SK-N-SH treated with all-trans-retinoic acid at 6 μM for 48 hours (cell line): ENCODE data around the gene ZCCHC9.
"Not testable (repeated sequence)": the region's sequence is repeated elsewhere in the genome, so short reads cannot be mapped to it uniquely, and the experiment has no call there.

Source experiments
- ATAC-seq: fragments of 200-7000 bp; cut with Tn5 transposase; 3 replicates; pipeline ENCODE4 v1.9.1; 2020; ENCODE audit warnings: mild to moderate bottlenecking, moderate library complexity
- ARNTL ChIP-seq: fragments of 450-650 bp; formaldehyde crosslinking; IDR thresholded peaks from 2 replicates; pipeline ENCODE4 v1.5.0; 2020; ENCODE audit warnings: low read depth, mild to moderate bottlenecking, moderate library complexity, borderline replicate concordance
- BACH2 ChIP-seq: fragments of 250-450 bp; sonication (Bioruptor Pico); IDR thresholded peaks from 2 replicates; pipeline ENCODE4 v1.9.0; 2021; ENCODE audit warnings: mild to moderate bottlenecking, borderline replicate concordance
- CREB5 ChIP-seq: fragments of 250-450 bp; sonication (Bioruptor Pico); IDR thresholded peaks from 2 replicates; pipeline ENCODE4 v1.5.1; 2020; ENCODE audit warnings: low read depth, mild to moderate bottlenecking, moderate library complexity
- CSDC2 ChIP-seq: fragments of 250-450 bp; sonication (Bioruptor Pico); IDR thresholded peaks from 2 replicates; pipeline ENCODE4 v1.5.0; 2020; ENCODE audit warnings: mild to moderate bottlenecking, moderate library complexity
- CSRNP3 ChIP-seq: fragments of 250-450 bp; sonication (Bioruptor Pico); IDR thresholded peaks from 2 replicates; pipeline ENCODE4 v1.5.1; 2021; ENCODE audit warnings: mild to moderate bottlenecking, moderate library complexity
- ESRRG ChIP-seq: fragments of 250-450 bp; sonication (Bioruptor Pico); IDR thresholded peaks from 2 replicates; pipeline ENCODE4 v1.6.1; 2021; ENCODE audit warnings: mild to moderate bottlenecking
- GLIS3 ChIP-seq: fragments of 250-450 bp; sonication (Bioruptor Pico); IDR thresholded peaks from 2 replicates; pipeline ENCODE4 v1.5.0; 2020; ENCODE audit warnings: mild to moderate bottlenecking, moderate library complexity
- ISL1 ChIP-seq: fragments of 250-450 bp; sonication (Bioruptor Pico); IDR thresholded peaks from 2 replicates; pipeline ENCODE4 v2.1.2; 2022; ENCODE audit warnings: mild to moderate bottlenecking, moderate library complexity
- PATZ1 ChIP-seq: fragments of 250-450 bp; sonication (Bioruptor Pico); IDR thresholded peaks from 2 replicates; pipeline ENCODE4 v1.8.0; 2020; ENCODE audit warnings: mild to moderate bottlenecking, moderate library complexity, borderline replicate concordance
- POU6F1 ChIP-seq: fragments of 250-450 bp; sonication (Bioruptor Pico); IDR thresholded peaks from 2 replicates; pipeline ENCODE4 v1.8.0; 2021; ENCODE audit warnings: low read depth, mild to moderate bottlenecking, moderate library complexity, borderline replicate concordance
- PPARA ChIP-seq: fragments of 250-450 bp; sonication (Bioruptor Pico); IDR thresholded peaks from 2 replicates; pipeline ENCODE4 v1.5.0; 2020; ENCODE audit warnings: mild to moderate bottlenecking, borderline replicate concordance
- RARB ChIP-seq: fragments of 250-450 bp; sonication (Bioruptor Pico); IDR thresholded peaks from 2 replicates; pipeline ENCODE4 v1.8.0; 2021; ENCODE audit warnings: mild to moderate bottlenecking, moderate library complexity
- TCF4 ChIP-seq: fragments of 250-450 bp; sonication (Bioruptor Pico); IDR thresholded peaks from 2 replicates; pipeline ENCODE4 v1.8.0; 2021; ENCODE audit warnings: mild to moderate bottlenecking, moderate library complexity, borderline replicate concordance
- TOX ChIP-seq: fragments of 250-450 bp; sonication (Bioruptor Pico); IDR thresholded peaks from 2 replicates; pipeline ENCODE4 v1.8.0; 2021; ENCODE audit warnings: mild to moderate bottlenecking, moderate library complexity, borderline replicate concordance
- TSHZ2 ChIP-seq: fragments of 250-450 bp; sonication (Bioruptor Pico); IDR thresholded peaks from 2 replicates; pipeline ENCODE4 v1.5.0; 2020; ENCODE audit warnings: mild to moderate bottlenecking, moderate library complexity
- ZC3H10 ChIP-seq: fragments of 250-450 bp; sonication (Bioruptor Pico); IDR thresholded peaks from 2 replicates; pipeline ENCODE4 v1.5.1; 2021; ENCODE audit warnings: mild to moderate bottlenecking, moderate library complexity
- ZFP30 ChIP-seq: fragments of 450-650 bp; formaldehyde crosslinking; IDR thresholded peaks from 2 replicates; pipeline ENCODE4 v1.5.0; 2022; ENCODE audit warnings: mild to moderate bottlenecking, moderate library complexity
- ZNF565 ChIP-seq: fragments of 450-650 bp; formaldehyde crosslinking; conservative IDR thresholded peaks from 2 replicates; pipeline ENCODE4 v1.5.0; 2020; ENCODE audit warnings: low read depth, mild to moderate bottlenecking, moderate library complexity
- ZNF70 ChIP-seq: fragments of 450-650 bp; formaldehyde crosslinking; IDR thresholded peaks from 2 replicates; pipeline ENCODE4 v1.5.0; 2020; ENCODE audit warnings: mild to moderate bottlenecking, moderate library complexity

ZCCHC9 gene

DNA sequence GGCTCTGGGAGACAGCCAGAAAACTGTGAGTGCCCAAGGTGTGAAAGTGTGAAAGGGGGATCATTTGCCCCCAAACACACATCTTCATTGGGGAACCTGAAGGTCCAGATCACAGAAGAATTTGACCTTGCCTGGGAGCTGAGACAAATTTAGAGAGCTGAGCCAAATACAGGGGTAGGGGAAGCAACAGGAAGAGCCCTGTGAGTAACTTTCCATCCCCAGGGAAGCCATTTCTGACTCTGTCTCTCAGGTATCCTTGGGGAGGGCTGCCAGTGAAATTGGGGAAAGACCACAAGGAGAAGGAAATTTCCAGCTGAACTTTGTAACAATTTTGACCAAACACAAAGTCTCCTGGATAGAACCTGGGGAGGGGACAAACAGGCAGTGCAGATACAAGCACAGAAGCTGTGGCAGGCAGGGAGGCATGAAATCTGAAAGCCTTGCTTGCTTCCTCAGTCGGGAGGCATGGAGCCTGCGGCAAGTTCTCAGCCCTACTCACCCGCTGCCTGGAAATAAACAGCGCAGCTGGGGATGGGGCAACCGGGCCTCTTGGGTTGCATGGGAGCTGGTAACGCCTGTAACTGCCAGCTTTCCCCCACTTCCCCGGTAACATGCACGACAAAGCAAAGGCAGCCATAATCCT, 31.5 kb upstream of the ZCCHC9 start:
- TF ChIP-seq ISL1 (no peak), ARNTL (CRISPR knock-in tag) (no peak), POU6F1 (CRISPR knock-in tag) (no peak), ESRRG (CRISPR knock-in tag) (no peak), CSRNP3 (CRISPR knock-in tag) (no peak), CREB5 (no peak), RARB (CRISPR knock-in tag) (no peak), TOX (CRISPR knock-in tag) (no peak), PATZ1 (CRISPR knock-in tag) (no peak), TCF4 (CRISPR knock-in tag) (no peak), ZNF70 (CRISPR knock-in tag) (no peak), CSDC2 (no peak), ZFP30 (CRISPR knock-in tag) (no peak)
- no peak for ATAC-seq

- not testable (repeated sequence) for ATAC-seq
Observed at GRCh38 chr5:81270394-81271027, 30.9 kb upstream of the ZCCHC9 start.

DNA sequence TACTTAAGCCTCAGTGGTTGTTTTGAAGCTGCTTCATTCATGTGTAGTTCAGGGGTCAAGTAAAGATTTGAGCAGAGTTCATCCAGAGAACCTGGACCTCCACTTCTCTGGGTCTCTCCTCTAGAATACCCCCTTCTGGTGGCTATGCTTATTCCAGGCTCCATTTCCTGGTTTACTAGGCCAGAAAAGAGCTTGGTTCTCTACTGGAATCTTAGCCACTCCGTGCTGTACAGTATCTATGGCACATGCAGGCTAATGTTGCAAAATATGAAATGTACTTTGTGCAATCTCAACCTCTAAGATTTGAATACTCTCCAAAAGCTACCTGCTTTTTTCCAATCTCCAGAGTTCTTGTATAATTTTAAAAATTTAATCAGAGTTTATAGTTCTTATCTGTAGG, 17.4 kb upstream of the ZCCHC9 start:
- no peak for TF ChIP-seq PPARA (CRISPR knock-in tag)
- TF ChIP-seq ARNTL (CRISPR knock-in tag), result no peak
- no peak for TF ChIP-seq PATZ1 (CRISPR knock-in tag)
- no peak for TF ChIP-seq CSDC2
- TF ChIP-seq BACH2 (CRISPR knock-in tag), result no peak
- TF ChIP-seq ZC3H10 (CRISPR knock-in tag), result no peak
- TF ChIP-seq GLIS3 (CRISPR knock-in tag), result no peak
- no peak for TF ChIP-seq TSHZ2 (CRISPR knock-in tag)
- TF ChIP-seq RARB (CRISPR knock-in tag), result no peak
- no peak for TF ChIP-seq CREB5
- no peak for TF ChIP-seq ZNF70 (CRISPR knock-in tag)
- no peak for TF ChIP-seq ESRRG (CRISPR knock-in tag)
- no peak for TF ChIP-seq ZNF565 (CRISPR knock-in tag)
- TF ChIP-seq ISL1, result no peak
- TF ChIP-seq CSRNP3 (CRISPR knock-in tag), result no peak
- TF ChIP-seq TCF4 (CRISPR knock-in tag), result no peak
- TF ChIP-seq, all 23 proteins: peak for 0
- ATAC-seq, result no peak
